Measurements from ENCODE around the gene SNAPC1. TPM values are rescaled to one million over a fixed set of nuclear protein-coding genes. Genes with fewer than 3 reads are reported as not detected.

The SNAPC1 gene
- total and polyA plus RNA-seq, 10 of the 15 experiments (the other 5 are each of a cell fraction or from before 2014, with no cell fraction given), result 4.5 to 12.0 (median 7.4) TPM

DNA sequence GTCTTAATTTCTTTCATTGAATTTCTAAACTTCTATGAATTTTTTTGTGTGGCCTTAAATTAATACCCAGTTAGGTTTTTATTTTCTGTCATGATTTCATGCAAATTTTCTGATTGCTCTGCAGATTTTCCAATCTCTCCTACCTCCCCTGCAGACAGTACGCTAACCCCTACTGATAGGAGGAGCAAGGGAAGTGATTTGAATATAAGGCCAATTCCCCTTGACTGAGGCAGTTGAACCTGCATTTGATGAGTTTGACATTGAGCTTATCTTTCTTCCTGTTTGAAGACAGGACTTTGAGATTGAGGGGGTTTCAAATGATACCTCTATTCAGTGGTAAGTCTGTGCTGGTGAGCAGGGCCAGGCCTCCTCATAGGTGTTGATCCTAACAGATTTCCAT lies 74.6 kb downstream of the SNAPC1 start (continued):
- TF ChIP-seq ZNF207 (IDR thresholded peaks at IDR 0.05; ENCODE audit: borderline replicate concordance), result no peak

GRCh38 chr14:61837336-61838229 lies 75.4 kb downstream of the SNAPC1 start:
- Histone ChIP-seq H3K9me3 (replicated peaks; ENCODE audit: control insufficient read depth, insufficient read depth, low read length) (no peaks in the 10 kb centered on the region; the same call in 2 of the 3 replicates), H3K4me2 (ENCODE audit: control insufficient read depth, insufficient read depth) (no peak overlapping the region), H3K27me3 (replicated peaks in 1 of 2; ENCODE audit: control insufficient read depth in 2 of 2, insufficient read depth in 2 of 2, low read length in 1 of 2) (no peaks in the 10 kb centered on the region), H3K27ac (ENCODE audit: control insufficient read depth, insufficient read depth) (no peak overlapping the region), H3K79me2 (ENCODE audit: control insufficient read depth, insufficient read depth, low read length) (no peaks in the 10 kb centered on the region), H3K4me3 (no peak overlapping the region), H2AFZ (ENCODE audit: control insufficient read depth, low read depth, low read length) (no peak overlapping the region), H4K20me1 (ENCODE audit: control insufficient read depth, insufficient read depth) (no peaks in the 10 kb centered on the region), H3K9ac (ENCODE audit: control insufficient read depth, insufficient read depth, low read length) (no peak overlapping the region), H3K4me1 (ENCODE audit: control insufficient read depth, insufficient read depth, low read length) (no peaks in the 10 kb centered on the region; the same call in 1 of the 2 replicates), H3K36me3 (ENCODE audit: control insufficient read depth in 2 of 2, insufficient read depth in 2 of 2, low read length in 1 of 2) (no peaks in the 10 kb centered on the region)
- POLR2A ChIA-PET, result interaction anchor here (0.9 to 1.4 kb wide), 2 partner anchors 75 to 92 kb away, joined by 3 to 8 read pairs; partner anchors contain the start of gene SNAPC1
- SMC1A ChIA-PET (ENCODE audit: uncharacterized antibody, unreplicated experiment), result interaction anchor here (0.6 to 3.7 kb wide), 66 partner anchors 8 to 621 kb away, joined by 3 to 56 read pairs (median 5); partner anchors contain the start of gene SNAPC1
- intact Hi-C loops (cut with micrococcal nuclease; ENCODE audit: unreplicated experiment) (loop anchor here (1.0 to 5.0 kb wide), 6 partner anchors 85 to 570 kb away; no protein-coding TSS in a partner anchor), in situ Hi-C loops (cut with MboI) (loop anchor here (5.0 kb wide), 2 partner anchors 375 to 540 kb away; no protein-coding TSS in a partner anchor)
- WGBS (ENCODE audit: insufficient coverage, insufficient replicate concordance, low lambda C conversion rate, missing lambda C conversion rate), result 30% methylated on average over 10 of the region's 10 CpGs
- RAD21 ChIA-PET (ENCODE audit: unreplicated experiment), result interaction anchor here (0.6 to 3.4 kb wide), 51 partner anchors 8 to 569 kb away, joined by 3 to 57 read pairs (median 4); partner anchors contain the start of gene SNAPC1
- FAIRE-seq (peak; percentile 98), ATAC-seq (peak; percentile 99), DNase-seq (ENCODE audit: low read depth, low spot score) (peak; percentile 46)
- BruUV-seq (replicated peaks), result no TSS peak
- CTCF ChIA-PET, result interaction anchor here (0.6 to 3.5 kb wide), 104 partner anchors 9 to 1161 kb away, joined by 3 to 72 read pairs (median 4); partner anchors contain the start of gene SNAPC1
- TF ChIP-seq NBN (IDR thresholded peaks at IDR 0.05) (0 out of 2 replicates have a peak, but pooled peaks have one; percentile 32), PML (IDR thresholded peaks at IDR 0.05; ENCODE audit: low read length) (no peak), CHD1 (IDR thresholded peaks at IDR 0.05; ENCODE audit: low read depth, low read length) (no peak), SPI1 (IDR thresholded peaks at IDR 0.05; ENCODE audit: borderline replicate concordance, insufficient read depth, low read depth, low read length) (peak; percentile 31; the same call in 1 of the 2 replicates), YBX1 (IDR thresholded peaks at IDR 0.05) (no peak), CEBPB (IDR thresholded peaks at IDR 0.05; ENCODE audit: borderline replicate concordance in 1 of 2, low read depth in 2 of 2, low read length in 2 of 2) (no peak), SMC3 (IDR thresholded peaks at IDR 0.05; ENCODE audit: borderline replicate concordance, low read length) (peak; percentile 99), FOXM1 (IDR thresholded peaks at IDR 0.05; ENCODE audit: low read depth, low read length) (0 out of 2 replicates have a peak, but pooled peaks have one; percentile 27), IRF4 (IDR thresholded peaks at IDR 0.05; ENCODE audit: low read depth, low read length) (no peak), CREB1 (IDR thresholded peaks at IDR 0.05; ENCODE audit: low read depth) (no peak), KDM1A (IDR thresholded peaks at IDR 0.05; ENCODE audit: borderline replicate concordance) (no peak), RCOR1 (conservative IDR thresholded peaks at IDR 0.05; ENCODE audit: low read depth, low read length) (no peak), JUNB (IDR thresholded peaks at IDR 0.05) (no peak), TCF7 (IDR thresholded peaks at IDR 0.05; ENCODE audit: borderline replicate concordance) (no peak), YY1 (IDR thresholded peaks at IDR 0.05; ENCODE audit: low read depth, low read length) (peak; percentile 69), RAD21 (IDR thresholded peaks at IDR 0.05; ENCODE audit: insufficient read depth, low read depth, low read length) (peak; percentile 100), BCL11A (IDR thresholded peaks at IDR 0.05; ENCODE audit: low read depth, low read length) (no peak)
- TF ChIP-seq, protein P1, sequence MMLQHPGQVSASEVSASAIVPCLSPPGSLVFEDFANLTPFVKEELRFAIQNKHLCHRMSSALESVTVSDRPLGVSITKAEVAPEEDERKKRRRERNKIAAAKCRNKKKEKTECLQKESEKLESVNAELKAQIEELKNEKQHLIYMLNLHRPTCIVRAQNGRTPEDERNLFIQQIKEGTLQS (IDR thresholded peaks at IDR 0.05; ENCODE audit: borderline replicate concordance, extremely low read depth, low read depth, low read length), result peak; percentile 35; the same call in 1 of the 2 replicates
- TF ChIP-seq, protein P2, sequence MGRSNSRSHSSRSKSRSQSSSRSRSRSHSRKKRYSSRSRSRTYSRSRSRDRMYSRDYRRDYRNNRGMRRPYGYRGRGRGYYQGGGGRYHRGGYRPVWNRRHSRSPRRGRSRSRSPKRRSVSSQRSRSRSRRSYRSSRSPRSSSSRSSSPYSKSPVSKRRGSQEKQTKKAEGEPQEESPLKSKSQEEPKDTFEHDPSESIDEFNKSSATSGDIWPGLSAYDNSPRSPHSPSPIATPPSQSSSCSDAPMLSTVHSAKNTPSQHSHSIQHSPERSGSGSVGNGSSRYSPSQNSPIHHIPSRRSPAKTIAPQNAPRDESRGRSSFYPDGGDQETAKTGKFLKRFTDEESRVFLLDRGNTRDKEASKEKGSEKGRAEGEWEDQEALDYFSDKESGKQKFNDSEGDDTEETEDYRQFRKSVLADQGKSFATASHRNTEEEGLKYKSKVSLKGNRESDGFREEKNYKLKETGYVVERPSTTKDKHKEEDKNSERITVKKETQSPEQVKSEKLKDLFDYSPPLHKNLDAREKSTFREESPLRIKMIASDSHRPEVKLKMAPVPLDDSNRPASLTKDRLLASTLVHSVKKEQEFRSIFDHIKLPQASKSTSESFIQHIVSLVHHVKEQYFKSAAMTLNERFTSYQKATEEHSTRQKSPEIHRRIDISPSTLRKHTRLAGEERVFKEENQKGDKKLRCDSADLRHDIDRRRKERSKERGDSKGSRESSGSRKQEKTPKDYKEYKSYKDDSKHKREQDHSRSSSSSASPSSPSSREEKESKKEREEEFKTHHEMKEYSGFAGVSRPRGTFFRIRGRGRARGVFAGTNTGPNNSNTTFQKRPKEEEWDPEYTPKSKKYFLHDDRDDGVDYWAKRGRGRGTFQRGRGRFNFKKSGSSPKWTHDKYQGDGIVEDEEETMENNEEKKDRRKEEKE (IDR thresholded peaks at IDR 0.05), result no peak

All from GM12878 (cell line).